IPS-11a (cell line): ENCODE measurements around the gene BACE2.
A peak's percentile ranks its signal among the peaks of the same experiment; 100 is the strongest.
"Not testable (repeated sequence)": the region's sequence is repeated elsewhere in the genome, so short reads cannot be mapped to it uniquely, and the experiment has no call there.

Source experiments
- H3K4me3 ChIP-seq: one replicate; pipeline ENCODE4 v1.5.1; 2013; ENCODE audit warnings: low read depth, low read length, control low read depth

Gene BACE2

DNA sequence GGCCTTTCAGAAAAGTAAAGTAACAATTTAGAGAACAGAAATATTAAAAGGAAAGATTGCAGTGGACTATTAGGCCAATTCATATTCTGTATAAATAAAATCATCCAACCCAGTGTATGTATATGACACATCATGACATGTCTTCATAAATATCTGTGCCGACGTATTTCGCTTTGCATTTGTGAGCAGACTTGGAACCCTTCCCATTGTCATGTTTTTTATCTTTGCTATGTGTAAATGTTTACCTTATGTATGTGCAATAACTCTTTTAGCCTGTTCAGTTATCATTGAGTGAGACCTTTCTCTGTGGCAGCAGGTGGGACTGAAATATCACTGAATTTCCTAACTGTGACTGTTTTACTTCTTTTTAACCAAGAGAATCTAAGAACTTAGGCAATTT is 90.7 kb downstream of the BACE2 start:
- no peak overlapping the region for H3K4me3 ChIP-seq

GRCh38 chr21:41260428-41260827 is 92.5 kb downstream of the BACE2 start:
- no peak overlapping the region for H3K4me3 ChIP-seq

DNA sequence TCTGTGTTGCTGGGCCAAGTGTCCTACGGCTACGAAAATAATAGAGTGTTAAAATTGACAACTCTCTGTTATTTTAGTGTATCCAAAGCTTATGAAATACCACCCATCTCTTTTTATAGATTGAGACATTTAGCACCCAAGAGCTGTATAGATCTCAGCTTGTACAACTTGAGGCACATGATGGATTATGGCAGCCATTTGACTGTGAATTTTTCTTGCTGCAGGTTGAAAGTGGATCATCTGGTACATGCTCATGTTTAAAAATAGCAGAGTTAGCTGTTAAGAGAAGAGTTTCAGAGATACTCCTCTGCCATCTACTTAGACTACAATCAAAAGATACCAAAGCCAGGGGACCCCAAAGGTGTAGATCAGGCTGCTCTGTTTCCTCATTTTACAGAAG is 99.4 kb downstream of the BACE2 start:
- no peak overlapping the region for H3K4me3 ChIP-seq

GRCh38 chr21:41269535-41269934 is 101.6 kb downstream of the BACE2 start:
- no peak overlapping the region for H3K4me3 ChIP-seq

DNA sequence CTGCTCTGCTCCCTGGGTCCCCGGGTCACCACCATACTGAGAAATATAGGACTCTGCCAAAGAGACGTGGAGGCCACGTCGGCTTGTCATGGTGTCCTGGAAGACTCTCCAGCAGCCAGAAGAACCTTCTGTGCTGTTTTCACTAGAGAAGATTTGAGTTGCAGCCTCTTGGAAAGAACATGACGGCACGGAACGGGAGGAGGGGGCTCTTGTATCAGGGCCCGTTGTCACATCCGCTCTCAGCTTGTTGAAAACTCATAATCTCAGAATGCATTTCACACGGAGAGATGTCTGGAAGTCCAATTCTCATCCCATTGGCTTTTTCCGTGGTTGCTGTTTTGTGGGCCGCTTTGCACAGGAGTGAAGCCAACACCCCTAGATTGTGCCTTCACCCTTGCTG is 109.2 kb downstream of the BACE2 start:
- H3K4me3 ChIP-seq, result no peak overlapping the region

GRCh38 chr21:41277846-41278245 is 109.9 kb downstream of the BACE2 start:
- H3K4me3 ChIP-seq, result no peak overlapping the region

DNA sequence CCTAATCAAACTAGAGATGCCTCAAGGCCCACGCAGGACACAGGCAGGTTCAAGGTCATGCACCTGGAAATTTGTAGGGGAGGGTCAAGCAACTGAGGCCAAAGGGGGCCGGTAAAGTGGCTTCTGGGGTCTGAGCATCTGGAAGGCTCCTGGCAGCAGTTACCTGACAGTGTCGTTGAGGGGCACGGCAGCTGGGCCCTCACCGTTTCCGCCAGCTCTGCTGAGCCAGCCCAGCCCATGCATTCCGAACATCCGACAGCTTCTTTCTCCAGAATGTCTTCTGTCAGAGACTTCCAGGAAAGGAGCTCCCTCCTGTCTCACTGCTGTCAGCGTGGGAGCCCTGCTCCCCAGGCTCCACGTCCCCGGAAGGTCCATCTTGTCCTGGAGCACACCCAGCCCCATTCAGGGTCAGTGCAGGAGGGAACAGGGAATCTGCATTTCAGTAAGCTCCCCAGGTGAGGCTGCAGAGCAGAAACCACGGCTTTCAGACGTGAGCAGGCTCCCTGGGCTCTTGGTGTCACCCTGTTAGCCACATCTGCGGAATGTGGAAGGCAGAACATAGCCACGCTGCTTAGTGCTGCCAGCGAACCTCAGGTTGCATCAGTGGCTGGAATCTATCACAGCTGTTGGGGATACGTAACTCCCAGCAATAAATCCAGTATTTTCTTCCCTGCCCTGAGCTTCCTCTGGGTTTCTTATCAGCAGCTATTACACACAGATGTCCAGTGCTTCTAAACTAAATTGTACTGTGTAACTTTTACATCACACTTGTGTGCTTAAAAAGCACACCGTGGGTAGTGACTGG is 112.4 kb downstream of the BACE2 start:
- no peak overlapping the region for H3K4me3 ChIP-seq

DNA sequence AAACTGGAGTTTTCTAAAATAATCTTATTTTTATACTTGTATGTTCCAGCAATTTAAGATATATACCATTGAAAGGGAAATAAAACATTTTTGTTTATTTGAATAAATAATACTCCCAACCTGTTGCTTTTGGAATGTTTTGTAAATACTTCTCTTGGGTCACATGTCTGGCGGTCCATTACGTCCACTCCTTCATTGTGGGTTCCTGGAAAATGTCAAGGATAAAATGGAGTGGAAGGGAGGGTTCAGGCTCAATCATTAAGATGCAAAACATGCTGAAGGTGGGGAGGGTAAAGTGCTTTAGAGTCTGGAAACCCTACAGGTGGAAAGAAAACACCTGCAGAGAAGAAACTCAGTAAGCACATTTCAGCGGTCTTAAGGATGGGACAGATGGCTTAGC is 114.5 kb downstream of the BACE2 start:
- no peak overlapping the region for H3K4me3 ChIP-seq

DNA sequence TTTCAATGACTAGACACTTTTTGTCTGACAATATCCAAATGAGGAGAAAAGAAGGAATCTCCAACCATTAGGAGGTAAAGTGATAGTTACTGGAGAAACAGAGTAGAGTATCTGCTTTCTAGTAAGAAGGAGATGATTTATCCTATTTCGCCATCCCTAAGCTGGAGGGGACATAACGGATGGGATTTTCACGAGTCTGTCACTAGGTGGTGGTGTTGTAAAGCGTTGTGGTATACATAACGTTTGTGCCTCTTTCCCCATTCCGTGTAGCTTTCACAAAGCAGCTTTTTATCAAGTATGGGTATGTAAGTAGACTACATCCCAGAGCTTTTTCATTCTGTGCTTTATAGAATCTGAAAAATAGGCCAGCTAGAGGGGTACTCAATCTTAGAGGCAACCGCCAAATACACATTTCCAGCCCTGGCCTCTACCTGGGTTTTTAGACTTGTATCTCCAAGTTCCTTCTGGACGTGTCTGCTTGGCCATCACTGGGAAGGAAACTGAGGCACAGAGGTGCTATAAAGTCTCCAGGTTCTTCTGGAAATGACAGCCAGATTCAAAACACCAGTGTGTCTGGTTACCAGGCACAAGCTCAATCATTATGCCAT is 115.4 kb downstream of the BACE2 start:
- no peak overlapping the region for H3K4me3 ChIP-seq

DNA sequence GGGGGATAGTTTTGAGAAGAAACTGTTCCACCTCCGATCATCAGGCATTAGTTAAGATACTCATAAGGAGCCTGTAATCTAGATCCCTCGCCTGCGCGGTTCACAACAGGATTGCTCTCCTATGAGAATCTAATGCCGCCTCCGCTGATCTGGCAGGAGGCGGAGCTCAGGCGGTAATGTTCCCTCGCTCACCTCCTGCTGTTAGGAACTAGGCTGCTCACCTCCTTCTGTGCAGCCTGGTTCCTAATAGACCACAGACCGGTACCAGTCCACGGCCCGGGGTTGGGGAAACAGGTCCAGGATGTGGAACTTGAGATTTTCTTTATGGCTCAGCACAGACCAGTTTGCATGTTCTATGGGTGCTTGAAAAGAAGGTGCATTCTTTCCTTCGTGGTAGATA is 121.5 kb downstream of the BACE2 start:
- no peak overlapping the region for H3K4me3 ChIP-seq

- no peak overlapping the region for H3K4me3 ChIP-seq
Measured at GRCh38 chr21:41290106-41290799, 122.3 kb downstream of the BACE2 start.

GRCh38 chr21:41294548-41295231 is 126.7 kb downstream of the BACE2 start:
- H3K4me3 ChIP-seq, result no peak overlapping the region

- H3K4me3 ChIP-seq, result no peak overlapping the region
Measured at GRCh38 chr21:41295721-41296254, 127.8 kb downstream of the BACE2 start.

GRCh38 chr21:41302976-41303375 is 135.0 kb downstream of the BACE2 start:
- no peak overlapping the region for H3K4me3 ChIP-seq

DNA sequence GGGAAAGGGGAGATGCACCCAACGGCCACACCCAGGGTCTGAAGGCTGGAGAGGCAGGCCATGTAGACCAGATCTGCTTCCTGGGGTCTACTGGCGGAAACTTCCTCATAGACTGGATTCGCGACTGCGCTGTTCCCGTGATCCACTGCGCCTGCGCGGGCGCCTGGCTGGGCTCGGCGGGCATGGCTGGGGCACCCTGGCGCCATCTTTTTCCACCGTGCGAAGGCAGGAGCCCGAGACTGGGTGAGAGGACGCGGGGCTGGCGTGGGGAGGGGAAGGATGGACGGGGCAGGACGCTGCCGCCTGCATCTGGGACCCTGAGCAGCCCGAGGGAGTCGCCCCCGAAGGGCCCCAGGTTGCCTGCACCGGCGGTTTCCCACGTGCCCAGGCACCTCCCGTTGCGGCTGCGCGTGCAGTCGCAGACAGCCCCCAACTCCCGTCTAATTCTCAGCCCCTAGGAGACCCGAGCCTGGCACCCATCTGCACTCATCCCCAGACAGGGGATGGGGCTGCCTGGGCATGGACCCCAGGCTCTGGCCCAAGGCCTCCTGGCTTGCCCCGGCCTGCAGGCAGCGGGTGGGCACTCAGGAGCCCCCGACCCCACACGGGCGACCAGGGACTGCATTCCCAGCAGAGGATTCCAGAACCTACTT is 136.2 kb downstream of the BACE2 start:
- no peak overlapping the region for H3K4me3 ChIP-seq

- H3K4me3 ChIP-seq, result no peak overlapping the region
Measured at GRCh38 chr21:41307219-41307618, 139.3 kb downstream of the BACE2 start.

- H3K4me3 ChIP-seq, result not testable (repeated sequence)
Measured at GRCh38 chr21:41313285-41314164, 145.6 kb downstream of the BACE2 start.

DNA sequence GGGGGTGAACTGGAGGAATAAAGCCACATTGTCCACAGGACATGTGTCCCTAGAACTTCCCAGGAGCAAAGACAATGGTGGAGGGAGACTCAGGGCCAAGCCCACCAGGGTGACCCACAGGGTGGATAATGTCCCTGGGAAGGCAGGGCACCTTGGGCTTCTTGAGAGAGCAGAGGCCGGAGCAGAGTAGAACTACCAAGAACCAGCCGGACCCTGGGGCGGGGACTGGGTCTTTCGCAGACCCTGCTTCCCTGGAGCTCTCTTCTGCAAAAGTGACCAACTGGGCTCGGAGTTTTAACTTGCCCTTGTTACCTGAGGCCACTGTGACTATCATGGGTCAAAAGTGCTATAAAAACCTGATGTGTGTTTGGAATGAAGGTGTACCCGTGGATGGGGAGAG is 147.8 kb downstream of the BACE2 start:
- H3K4me3 ChIP-seq, result no peak overlapping the region

GRCh38 chr21:41316200-41317062 is 148.5 kb downstream of the BACE2 start, which contains the start of gene FAM3B:
TSS of gene FAM3B (plus strand) at chr21:41316801. CDS start at chr21:41316880, 79 bp downstream.
- peak within 1 kb of the TSS; percentile 34 for H3K4me3 ChIP-seq
